HepG2 (cell line): ENCODE results near the gene EIF4G1. TPM values are rescaled to one million over a fixed set of nuclear protein-coding genes. Genes with fewer than 3 reads are reported as not detected.

Experiments
- BCLAF1 ChIP-seq: fragments of 450-650 bp; IDR thresholded peaks from 2 replicates; pipeline ENCODE4 v1.6.1; 2017; ENCODE audit warnings: mild to moderate bottlenecking
- DZIP1 ChIP-seq: sonication (generic); formaldehyde crosslinking; IDR thresholded peaks from 2 replicates; pipeline ENCODE4 v1.5.0; 2020; ENCODE audit warnings: mild to moderate bottlenecking, missing genetic modification reagents
- ISX ChIP-seq: sonication (generic); formaldehyde crosslinking; conservative IDR thresholded peaks from 2 replicates; pipeline ENCODE4 v1.5.0; 2020; ENCODE audit warnings: missing genetic modification reagents
- PBX3 ChIP-seq: sonication (generic); formaldehyde crosslinking; IDR thresholded peaks from 2 replicates; pipeline ENCODE4 v1.8.1; 2023; ENCODE audit warnings: missing genetic modification reagents, inconsistent platforms, borderline replicate concordance
- SIN3B ChIP-seq: fragments of 150-350 bp; IDR thresholded peaks from 2 replicates; pipeline ENCODE4 v1.6.1; 2014; ENCODE audit warnings: low read length
- SP5 ChIP-seq: IDR thresholded peaks from 2 replicates; pipeline ENCODE4 v1.6.1; 2016; ENCODE audit warnings: low read depth, borderline replicate concordance
- TFDP1 ChIP-seq: IDR thresholded peaks from 2 replicates; pipeline ENCODE4 v1.6.1; 2016; ENCODE audit warnings: missing compliant biosample characterization, missing genetic modification reagents, borderline replicate concordance
- THAP9 ChIP-seq: sonication (generic); formaldehyde crosslinking; IDR thresholded peaks from 2 replicates; pipeline ENCODE4; 2020; ENCODE audit warnings: missing genetic modification reagents, mild to moderate bottlenecking, borderline replicate concordance
- ZHX1 ChIP-seq: sonication (generic); formaldehyde crosslinking; IDR thresholded peaks from 2 replicates; pipeline ENCODE4 v1.8.1; 2022; ENCODE audit warnings: low read depth, mild to moderate bottlenecking, missing genetic modification reagents
- ZNF326 ChIP-seq: sonication (generic); formaldehyde crosslinking; IDR thresholded peaks from 2 replicates; pipeline ENCODE4 v1.4.0; 2020; ENCODE audit warnings: missing genetic modification reagents, borderline replicate concordance
- ZNF335 ChIP-seq: sonication (generic); formaldehyde crosslinking; IDR thresholded peaks from 2 replicates; pipeline ENCODE4 v1.4.0; 2020; ENCODE audit warnings: missing genetic modification reagents
- ZNF572 ChIP-seq: sonication (generic); formaldehyde crosslinking; IDR thresholded peaks from 2 replicates; pipeline ENCODE4 v1.5.1; 2020; ENCODE audit warnings: mild to moderate bottlenecking, missing genetic modification reagents
- polyA plus RNA-seq, 8 experiments: library from polyadenylated mRNA; depleted of rRNA in 3 of 8; stranded (reverse) in 7 of 8; unstranded in 1 of 8; fragments of >200 nt; fragmentation: Illumina TruSeq in 4 of 8; extraction: Trizol in 4 of 8; gene quantifications; 2 replicates each; pipeline versions ENCODE4 v1.2.1 to v1.2.3, GENCODE V29; 2011 to 2016; ENCODE audit warnings: low read depth in 4 of 8, missing spikeins in 1 of 8, mixed read lengths in 1 of 8; ENCODE audit not compliant: insufficient read depth in 1 of 8
- total RNA-seq, 5 experiments: library from RNA; depleted of rRNA; stranded (reverse); fragments of >200 nt; fragmentation: Illumina TruSeq; extraction: Trizol; gene quantifications; 2 replicates each; pipeline ENCODE4 v1.2.3, GENCODE V29; 2016; ENCODE audit warnings: low read depth in 1 of 5

The EIF4G1 gene
- total and polyA plus RNA-seq, 2 of the 13 experiments (the other 11 are each of a cell fraction or from before 2014, with no cell fraction given) = 208 to 213 TPM

GRCh38 chr3:184335661-184336546 is 21.5 kb downstream of the EIF4G1 start (continued):
- peak; percentile 49; the same call in 1 of the 2 replicates for TF ChIP-seq ZNF326
- 0 out of 2 replicates have a peak, but pooled peaks have one; percentile 29 for TF ChIP-seq TFDP1 (CRISPR knock-in tag)
- TF ChIP-seq ZNF572 = no peak
- TF ChIP-seq SIN3B = no peak
- TF ChIP-seq THAP9 (CRISPR knock-in tag) = 0 out of 2 replicates have a peak, but pooled peaks have one; percentile 34
- no peak for TF ChIP-seq ISX (CRISPR knock-in tag)
- TF ChIP-seq ZHX1 (CRISPR knock-in tag) = peak; percentile 97
- no peak for TF ChIP-seq DZIP1 (CRISPR knock-in tag)
- peak; percentile 34; the same call in 1 of the 2 replicates for TF ChIP-seq ZNF335
- TF ChIP-seq PBX3 (CRISPR knock-in tag) = no peak
- TF ChIP-seq BCLAF1 = no peak
- peak; percentile 55; the same call in 1 of the 2 replicates for TF ChIP-seq SP5 (CRISPR knock-in tag)
